ENCODE measurements around the gene ABCC1. TPM values are rescaled to one million over a fixed set of nuclear protein-coding genes. Genes with fewer than 3 reads are reported as not detected.
A peak's percentile ranks its signal among the peaks of the same experiment; 100 is the strongest.
"Not testable (repeated sequence)": the region's sequence is repeated elsewhere in the genome, so short reads cannot be mapped to it uniquely, and the experiment has no call there.

ABCC1 gene
- total and polyA plus RNA-seq, 2 donors from 2014 or later, result 4.6 to 29.7 TPM

DNA sequence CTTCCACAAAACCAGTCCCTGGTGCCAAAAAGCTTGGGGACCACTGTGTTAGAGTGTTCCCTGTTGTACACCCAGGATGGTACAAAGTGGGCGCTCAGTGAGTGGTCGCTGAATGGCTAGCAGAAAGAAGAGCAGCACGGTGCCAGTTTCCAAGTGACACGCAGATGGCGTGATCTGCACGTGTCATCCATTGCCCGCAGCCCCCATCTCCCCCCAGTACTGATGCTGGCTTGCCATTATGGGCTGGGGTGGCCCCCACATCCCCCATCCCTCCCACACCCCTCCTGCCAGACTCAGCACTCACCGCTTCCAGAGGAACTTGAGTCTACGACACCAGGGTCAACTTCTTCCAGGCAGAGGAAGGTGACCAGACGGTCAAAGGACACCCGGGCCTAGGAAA, 237.4 kb downstream of the ABCC1 start:
- intact Hi-C loops (cut with DNase I), result no loop called here
- Histone ChIP-seq H3K9me3 (ENCODE audit: control insufficient read depth in 2 of 3, insufficient read depth in 1 of 3, low read length in 3 of 3) (no peaks in the 10 kb centered on the region), H3K36me3 (ENCODE audit: control insufficient read depth in 2 of 3, insufficient read depth in 3 of 3, low read length in 3 of 3) (peaks cover 0 to 31% (median 7%) of the 10 kb centered on the region in 3 donors), H3K27me3 (ENCODE audit: control insufficient read depth, insufficient read depth, low read length) (no peaks in the 10 kb centered on the region), H3K4me3 (ENCODE audit: low read length in 3 of 3) (no peak overlapping the region), H3K27ac (ENCODE audit: low read depth in 2 of 2, low read length in 2 of 2) (no peak overlapping the region), H3K4me1 (ENCODE audit: control insufficient read depth in 2 of 3, insufficient read depth in 2 of 3, low read depth in 1 of 3, low read length in 3 of 3) (no peaks in the 10 kb centered on the region), H3K9ac (ENCODE audit: low read length in 3 of 3) (no peak overlapping the region)
- DNase-seq (peak in 1 of 5 donors; percentile 42), FAIRE-seq (no peak)
- TF ChIP-seq CTCF (IDR thresholded peaks at IDR 0.05; ENCODE audit: borderline replicate concordance, extremely low read depth, insufficient read depth), result no peak

DNA sequence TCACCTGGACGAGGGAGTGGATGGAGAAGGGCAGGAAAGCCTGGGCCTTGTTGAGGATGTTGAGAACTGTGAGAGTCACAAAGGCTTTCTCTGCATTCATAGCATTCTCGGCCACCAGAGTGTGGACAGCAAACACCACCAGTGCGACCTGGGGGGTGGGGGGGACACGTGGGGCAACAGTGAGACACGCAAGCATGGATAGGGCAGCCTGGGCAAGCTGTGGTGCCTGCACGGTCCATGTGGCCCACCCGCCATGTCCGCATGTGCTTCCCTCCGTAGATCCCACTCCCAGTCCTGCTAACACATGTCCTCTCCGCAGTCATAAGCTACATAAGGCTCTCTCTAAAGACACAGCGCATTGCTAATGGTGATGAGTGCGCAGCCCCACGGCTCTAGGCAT, 239.4 kb downstream of the ABCC1 start:
- no peak for DNase-seq
- no peak for TF ChIP-seq CTCF (IDR thresholded peaks at IDR 0.05; ENCODE audit: borderline replicate concordance, extremely low read depth, insufficient read depth)
- no peaks in the 10 kb centered on the region for H3K4me1 ChIP-seq (ENCODE audit: control insufficient read depth in 2 of 3, insufficient read depth in 2 of 3, low read depth in 1 of 3, low read length in 3 of 3)
- FAIRE-seq, result no peak
- H3K9ac ChIP-seq (ENCODE audit: low read length in 3 of 3), result no peak overlapping the region
- H3K36me3 ChIP-seq (ENCODE audit: control insufficient read depth in 2 of 3, insufficient read depth in 3 of 3, low read length in 3 of 3), result peaks cover 0 to 41% (median 5%) of the 10 kb centered on the region in 3 donors
- no peak overlapping the region for H3K27ac ChIP-seq (ENCODE audit: low read depth in 2 of 2, low read length in 2 of 2)
- H3K9me3 ChIP-seq (ENCODE audit: control insufficient read depth in 2 of 3, insufficient read depth in 1 of 3, low read length in 3 of 3), result no peaks in the 10 kb centered on the region
- H3K27me3 ChIP-seq (ENCODE audit: control insufficient read depth, insufficient read depth, low read length), result no peaks in the 10 kb centered on the region
- H3K4me3 ChIP-seq (ENCODE audit: low read length in 3 of 3), result no peak overlapping the region
- intact Hi-C loops (cut with DNase I), result no loop called here

GRCh38 chr16:16189842-16190241, 240.4 kb downstream of the ABCC1 start:
- H3K4me1 ChIP-seq (ENCODE audit: control insufficient read depth in 2 of 3, insufficient read depth in 2 of 3, low read depth in 1 of 3, low read length in 3 of 3), result no peaks in the 10 kb centered on the region
- DNase-seq (no peak), FAIRE-seq (no peak)
- no peak overlapping the region for H3K9ac ChIP-seq (ENCODE audit: low read length in 3 of 3)
- H3K36me3 ChIP-seq (ENCODE audit: control insufficient read depth in 2 of 3, insufficient read depth in 3 of 3, low read length in 3 of 3), result peaks cover 0 to 39% (median 5%) of the 10 kb centered on the region in 3 donors
- H3K27me3 ChIP-seq (ENCODE audit: control insufficient read depth, insufficient read depth, low read length), result no peaks in the 10 kb centered on the region
- H3K4me3 ChIP-seq (ENCODE audit: low read length in 3 of 3), result no peak overlapping the region
- no peak for TF ChIP-seq CTCF (IDR thresholded peaks at IDR 0.05; ENCODE audit: borderline replicate concordance, extremely low read depth, insufficient read depth)
- H3K27ac ChIP-seq (ENCODE audit: low read depth in 2 of 2, low read length in 2 of 2), result no peak overlapping the region
- intact Hi-C loops (cut with DNase I), result no loop called here
- H3K9me3 ChIP-seq (ENCODE audit: control insufficient read depth in 2 of 3, insufficient read depth in 1 of 3, low read length in 3 of 3), result no peaks in the 10 kb centered on the region

DNA sequence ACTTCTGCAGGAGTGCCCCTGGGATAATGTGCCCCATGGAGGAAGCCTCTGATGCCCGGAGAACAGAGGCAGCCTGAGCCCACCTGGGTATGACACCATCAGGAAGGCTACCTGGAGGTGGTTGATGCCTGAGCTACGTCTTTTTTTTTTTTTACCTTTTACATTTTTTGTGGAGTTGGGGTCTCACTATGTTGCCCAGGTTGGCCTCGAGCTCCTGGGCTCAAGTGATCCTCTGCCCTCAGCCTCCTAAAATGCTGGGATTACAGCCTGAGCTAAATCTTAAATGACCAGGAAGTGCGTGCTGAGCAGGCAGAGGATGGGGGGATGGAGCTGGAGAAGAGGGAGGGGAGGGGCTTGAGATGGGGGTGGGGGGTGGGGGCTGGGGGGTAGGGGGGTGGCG, 241.1 kb downstream of the ABCC1 start:
- no peak for DNase-seq
- H3K27me3 ChIP-seq (ENCODE audit: control insufficient read depth, insufficient read depth, low read length), result no peaks in the 10 kb centered on the region
- no peak overlapping the region for H3K27ac ChIP-seq (ENCODE audit: low read depth in 2 of 2, low read length in 2 of 2)
- H3K9ac ChIP-seq (ENCODE audit: low read length in 3 of 3), result no peak overlapping the region
- peaks cover 0 to 35% (median 5%) of the 10 kb centered on the region in 3 donors for H3K36me3 ChIP-seq (ENCODE audit: control insufficient read depth in 2 of 3, insufficient read depth in 3 of 3, low read length in 3 of 3)
- FAIRE-seq, result no peak
- H3K4me1 ChIP-seq (ENCODE audit: control insufficient read depth in 2 of 3, insufficient read depth in 2 of 3, low read depth in 1 of 3, low read length in 3 of 3), result no peaks in the 10 kb centered on the region
- H3K4me3 ChIP-seq (ENCODE audit: low read length in 3 of 3), result no peak overlapping the region
- no peak for TF ChIP-seq CTCF (IDR thresholded peaks at IDR 0.05; ENCODE audit: borderline replicate concordance, extremely low read depth, insufficient read depth)
- intact Hi-C loops (cut with DNase I), result no loop called here
- H3K9me3 ChIP-seq (ENCODE audit: control insufficient read depth in 2 of 3, insufficient read depth in 1 of 3, low read length in 3 of 3), result no peaks in the 10 kb centered on the region

GRCh38 chr16:16190966-16191365, 241.6 kb downstream of the ABCC1 start:
- H3K4me3 ChIP-seq (ENCODE audit: low read length in 3 of 3); H3K4me1 ChIP-seq (ENCODE audit: control insufficient read depth in 2 of 3, insufficient read depth in 2 of 3, low read depth in 1 of 3, low read length in 3 of 3); FAIRE-seq; intact Hi-C loops (cut with DNase I); H3K27me3 ChIP-seq (ENCODE audit: control insufficient read depth, insufficient read depth, low read length); H3K27ac ChIP-seq (ENCODE audit: low read depth in 2 of 2, low read length in 2 of 2); H3K9ac ChIP-seq (ENCODE audit: low read length in 3 of 3); H3K9me3 ChIP-seq (ENCODE audit: control insufficient read depth in 2 of 3, insufficient read depth in 1 of 3, low read length in 3 of 3); DNase-seq: not testable (repeated sequence)
- H3K36me3 ChIP-seq (ENCODE audit: control insufficient read depth in 2 of 3, insufficient read depth in 3 of 3, low read length in 3 of 3), result peaks cover 0 to 31% (median 5%) of the 10 kb centered on the region in 3 donors

Measured in kidney (tissue), 14 donors.